ENCODE measurements around the gene PFDN4.
A peak's percentile ranks its signal among the peaks of the same experiment; 100 is the strongest.

Gene PFDN4

GRCh38 chr20:54189630-54190029 lies 18.3 kb upstream of the PFDN4 start:
- ATAC-seq, result no peak; the same call in 2 of the 3 replicates
- no peak for TF ChIP-seq ZFP3 (CRISPR knock-in tag; IDR thresholded peaks at IDR 0.05)
- no peak for TF ChIP-seq POU6F1 (CRISPR knock-in tag; IDR thresholded peaks at IDR 0.05; ENCODE audit: borderline replicate concordance, low read depth)
- TF ChIP-seq ZFP30 (CRISPR knock-in tag; IDR thresholded peaks at IDR 0.05), result no peak
- no peak for TF ChIP-seq TSHZ2 (CRISPR knock-in tag; IDR thresholded peaks at IDR 0.05)
- TF ChIP-seq ZNF8 (CRISPR knock-in tag; IDR thresholded peaks at IDR 0.05), result no peak
- TF ChIP-seq BACH2 (CRISPR knock-in tag; IDR thresholded peaks at IDR 0.05; ENCODE audit: borderline replicate concordance), result no peak
- no peak for TF ChIP-seq ZNF565 (CRISPR knock-in tag; conservative IDR thresholded peaks at IDR 0.05; ENCODE audit: low read depth)
- TF ChIP-seq OSR1 (CRISPR knock-in tag; IDR thresholded peaks at IDR 0.05), result no peak
- no peak for TF ChIP-seq TCF4 (CRISPR knock-in tag; IDR thresholded peaks at IDR 0.05; ENCODE audit: borderline replicate concordance)
- TF ChIP-seq ZC3H10 (CRISPR knock-in tag; IDR thresholded peaks at IDR 0.05), result no peak
- no peak for TF ChIP-seq CSRNP3 (CRISPR knock-in tag; IDR thresholded peaks at IDR 0.05)
- no peak for TF ChIP-seq GLIS3 (CRISPR knock-in tag; IDR thresholded peaks at IDR 0.05)
- TF ChIP-seq PPARA (CRISPR knock-in tag; IDR thresholded peaks at IDR 0.05; ENCODE audit: borderline replicate concordance), result no peak
- no peak for TF ChIP-seq CREB5 (CRISPR knock-in tag; IDR thresholded peaks at IDR 0.05; ENCODE audit: low read depth)

- ATAC-seq, result peak; percentile 40; the same call in 1 of the 3 replicates
- no peak for TF ChIP-seq PATZ1 (CRISPR knock-in tag; IDR thresholded peaks at IDR 0.05; ENCODE audit: borderline replicate concordance)
- no peak for TF ChIP-seq GLIS3 (CRISPR knock-in tag; IDR thresholded peaks at IDR 0.05)
- TF ChIP-seq ZNF8 (CRISPR knock-in tag; IDR thresholded peaks at IDR 0.05), result no peak
- no peak for TF ChIP-seq TSHZ2 (CRISPR knock-in tag; IDR thresholded peaks at IDR 0.05)
- no peak for TF ChIP-seq TOX (CRISPR knock-in tag; IDR thresholded peaks at IDR 0.05; ENCODE audit: borderline replicate concordance)
- no peak for TF ChIP-seq ZNF565 (CRISPR knock-in tag; conservative IDR thresholded peaks at IDR 0.05; ENCODE audit: low read depth)
- no peak for TF ChIP-seq ZFP3 (CRISPR knock-in tag; IDR thresholded peaks at IDR 0.05)
- TF ChIP-seq ZC3H10 (CRISPR knock-in tag; IDR thresholded peaks at IDR 0.05), result no peak
- TF ChIP-seq CSRNP3 (CRISPR knock-in tag; IDR thresholded peaks at IDR 0.05), result no peak
- no peak for TF ChIP-seq SNAI2 (CRISPR knock-in tag; IDR thresholded peaks at IDR 0.05)
- TF ChIP-seq CSDC2 (CRISPR knock-in tag; IDR thresholded peaks at IDR 0.05), result no peak
- TF ChIP-seq POU6F1 (CRISPR knock-in tag; IDR thresholded peaks at IDR 0.05; ENCODE audit: borderline replicate concordance, low read depth), result no peak
- no peak for TF ChIP-seq ZFP30 (CRISPR knock-in tag; IDR thresholded peaks at IDR 0.05)
- no peak for TF ChIP-seq ISL1 (CRISPR knock-in tag; IDR thresholded peaks at IDR 0.05)
- no peak for TF ChIP-seq TCF4 (CRISPR knock-in tag; IDR thresholded peaks at IDR 0.05; ENCODE audit: borderline replicate concordance)
- TF ChIP-seq OSR1 (CRISPR knock-in tag; IDR thresholded peaks at IDR 0.05), result no peak
- TF ChIP-seq RARB (CRISPR knock-in tag; IDR thresholded peaks at IDR 0.05), result no peak
- no peak for TF ChIP-seq ESRRG (CRISPR knock-in tag; IDR thresholded peaks at IDR 0.05)
- TF ChIP-seq CREB5 (CRISPR knock-in tag; IDR thresholded peaks at IDR 0.05; ENCODE audit: low read depth), result no peak
Observed at GRCh38 chr20:54190217-54190616, 17.7 kb upstream of the PFDN4 start.

Data from SK-N-SH treated with all-trans-retinoic acid at 6 μM for 48 hours (cell line).